Uterus (tissue), 4 donors: ENCODE results near the gene SLC22A23. TPM values are rescaled to one million over a fixed set of nuclear protein-coding genes. Genes with fewer than 3 reads are reported as not detected.

ENCODE experiments used
- DNase-seq, 2 donors: peaks; one replicate each; pipeline ENCODE4 v3.0.0-alpha.2; 2019 to 2020
- H3K27ac ChIP-seq, 2 donors: fragments of 200-600 bp; sonication (generic); 1 replicate in 1 of 2; 2 replicates in 1 of 2; pipeline ENCODE4 v1.5.1; 2016 to 2018
- H3K27me3 ChIP-seq, 2 donors: fragments of 200-600 bp; sonication (generic); one replicate each; pipeline ENCODE4 v1.5.1; 2018 to 2019; ENCODE audit warnings: control low read depth in 1 of 2
- H3K36me3 ChIP-seq, 2 donors: fragments of 200-600 bp; sonication (generic); one replicate each; pipeline ENCODE4 v1.5.1; 2019; ENCODE audit warnings: control low read depth in 1 of 2
- H3K4me1 ChIP-seq, 2 donors: fragments of 200-600 bp; sonication (generic); one replicate each; pipeline ENCODE4 v1.5.1; 2018 to 2019; ENCODE audit warnings: control low read depth in 1 of 2
- H3K4me3 ChIP-seq, 2 donors: fragments of 200-600 bp; sonication (generic); 1 replicate in 1 of 2; 2 replicates in 1 of 2; pipeline ENCODE4 v1.5.1; 2018 to 2019; ENCODE audit warnings: mild to moderate bottlenecking in 1 of 2
- H3K9me3 ChIP-seq, 2 donors: fragments of 200-600 bp; sonication (generic); one replicate each; pipeline ENCODE4 v1.5.1; 2019; ENCODE audit warnings: control low read depth in 1 of 2
- POLR2A ChIP-seq, 2 donors: fragments of 450-650 bp; IDR thresholded peaks; one replicate each; pipeline ENCODE4 v1.6.1; 2016; ENCODE audit warnings: antibody characterized with exemption in 2 of 2, mild to moderate bottlenecking in 1 of 2, moderate library complexity in 1 of 2
- intact Hi-C: fragments of 100-400 bp; cut with DNase I; formaldehyde crosslinking; loops from one replicate; pipeline ENCODE4 v1.15.1; 2023; ENCODE audit warnings: low total_unique reads
- total RNA-seq, 4 donors: library from RNA; depleted of rRNA in 3 of 4; stranded (reverse); fragments of >200 nt in 3 of 4; gene quantifications; one replicate each; pipeline versions ENCODE4 v1.1.0 to v1.2.4, GENCODE V29; 2014 to 2023
- TF ChIP-seq, protein P1 (sequence below), 4 experiments: fragments of 200-600 bp in 2 of 4; fragments of 450-650 bp in 2 of 4; sonication (generic) in 2 of 4; IDR thresholded peaks; one replicate each; pipeline ENCODE4 v1.5.1; 2016 to 2019; ENCODE audit warnings: antibody characterized with exemption in 4 of 4, mild to moderate bottlenecking in 2 of 4, moderate library complexity in 1 of 4
- donor health status: DM: yes; HTN: yes; CAD: no.

The SLC22A23 gene
- total RNA-seq, 4 donors from 2014 or later, result 5.4 to 27.6 (median 9.7) TPM

- no peaks in the 10 kb centered on the region for H3K27me3 ChIP-seq
- DNase-seq, result peak in 1 of 2 donors; percentile 3
- H3K4me1 ChIP-seq, result no peaks in the 10 kb centered on the region
- H3K9me3 ChIP-seq, result no peaks in the 10 kb centered on the region
- no peak overlapping the region for H3K27ac ChIP-seq
- no peaks in the 10 kb centered on the region for H3K36me3 ChIP-seq
- no peak overlapping the region for H3K4me3 ChIP-seq
- TF ChIP-seq POLR2A (IDR thresholded peaks at IDR 0.05), result no peak
- TF ChIP-seq, protein P1, sequence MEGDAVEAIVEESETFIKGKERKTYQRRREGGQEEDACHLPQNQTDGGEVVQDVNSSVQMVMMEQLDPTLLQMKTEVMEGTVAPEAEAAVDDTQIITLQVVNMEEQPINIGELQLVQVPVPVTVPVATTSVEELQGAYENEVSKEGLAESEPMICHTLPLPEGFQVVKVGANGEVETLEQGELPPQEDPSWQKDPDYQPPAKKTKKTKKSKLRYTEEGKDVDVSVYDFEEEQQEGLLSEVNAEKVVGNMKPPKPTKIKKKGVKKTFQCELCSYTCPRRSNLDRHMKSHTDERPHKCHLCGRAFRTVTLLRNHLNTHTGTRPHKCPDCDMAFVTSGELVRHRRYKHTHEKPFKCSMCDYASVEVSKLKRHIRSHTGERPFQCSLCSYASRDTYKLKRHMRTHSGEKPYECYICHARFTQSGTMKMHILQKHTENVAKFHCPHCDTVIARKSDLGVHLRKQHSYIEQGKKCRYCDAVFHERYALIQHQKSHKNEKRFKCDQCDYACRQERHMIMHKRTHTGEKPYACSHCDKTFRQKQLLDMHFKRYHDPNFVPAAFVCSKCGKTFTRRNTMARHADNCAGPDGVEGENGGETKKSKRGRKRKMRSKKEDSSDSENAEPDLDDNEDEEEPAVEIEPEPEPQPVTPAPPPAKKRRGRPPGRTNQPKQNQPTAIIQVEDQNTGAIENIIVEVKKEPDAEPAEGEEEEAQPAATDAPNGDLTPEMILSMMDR (IDR thresholded peaks at IDR 0.05), result no peak
- intact Hi-C loops, result no loop called here
These were observed 151.7 kb downstream of the SLC22A23 start for GRCh38 chr6:3305216-3305565.

DNA sequence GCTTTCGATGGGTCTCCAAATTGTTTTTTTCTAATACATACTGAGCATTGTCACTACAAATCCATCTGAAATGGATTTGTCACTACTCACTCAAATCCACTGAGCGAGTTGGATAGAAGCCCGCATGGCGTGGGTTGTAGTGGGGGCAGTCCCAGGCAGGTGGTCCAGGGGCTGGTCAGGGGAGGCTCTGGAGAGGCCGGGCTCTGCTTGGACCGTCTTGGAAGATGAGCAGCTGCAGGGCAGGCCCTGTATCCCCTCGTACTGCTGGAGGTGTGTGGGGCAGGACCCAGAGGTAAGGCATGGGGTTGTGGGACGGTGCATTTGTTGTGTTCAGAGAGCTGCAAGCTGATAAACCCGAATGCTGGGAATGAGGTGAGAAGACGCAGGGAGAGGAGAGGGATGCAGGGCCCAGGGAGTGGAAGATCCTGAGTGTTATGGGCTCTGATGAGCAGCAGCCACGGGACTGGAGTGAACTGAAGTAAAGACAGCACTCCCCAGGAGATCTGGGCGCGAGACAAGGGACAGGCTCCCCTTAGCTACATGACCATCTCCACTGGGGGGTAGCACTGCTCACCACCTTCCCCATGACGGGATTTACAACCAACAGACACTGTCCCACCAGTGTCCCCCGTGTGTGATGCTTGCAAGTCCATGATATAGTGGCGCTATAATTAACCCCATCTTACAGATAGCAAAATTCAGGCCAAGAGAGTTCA is 152.2 kb downstream of the SLC22A23 start:
- Histone ChIP-seq H3K9me3 (no peaks in the 10 kb centered on the region), H3K27me3 (no peaks in the 10 kb centered on the region), H3K4me3 (no peak overlapping the region), H3K4me1 (no peaks in the 10 kb centered on the region), H3K27ac (no peak overlapping the region), H3K36me3 (no peaks in the 10 kb centered on the region)
- peak in 1 of 2 donors; percentile 11 for DNase-seq
- TF ChIP-seq POLR2A (IDR thresholded peaks at IDR 0.05), result no peak
- TF ChIP-seq, protein P1 (IDR thresholded peaks at IDR 0.05), result no peak
- intact Hi-C loops, result no loop called here

DNA sequence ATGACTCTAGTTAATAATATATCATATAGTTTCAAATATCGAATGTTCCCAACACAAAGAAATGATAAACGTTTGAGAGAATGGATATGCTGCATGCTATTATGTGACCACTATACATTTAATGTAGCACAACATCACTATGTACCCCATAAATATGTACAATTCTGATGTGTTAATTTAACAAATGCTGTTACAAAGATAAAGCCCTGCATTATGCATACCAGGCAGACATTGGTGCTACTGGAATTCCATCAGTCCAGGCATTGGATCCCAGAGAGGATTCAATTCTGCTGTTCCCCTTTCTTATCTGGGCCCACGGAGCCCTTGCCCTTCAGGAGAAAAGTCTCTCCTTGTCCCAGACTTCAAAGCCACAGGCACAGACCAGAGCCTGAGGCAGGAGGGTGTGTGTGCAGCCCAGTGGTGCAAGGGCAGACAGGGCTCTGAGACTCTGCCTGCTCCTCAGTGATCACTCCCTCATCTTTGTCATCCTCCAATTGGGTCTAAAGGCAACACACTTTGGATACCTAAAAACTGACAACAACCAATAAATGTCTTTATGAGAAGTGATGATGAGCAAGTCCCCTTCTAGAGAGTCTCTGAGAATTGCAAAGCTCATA is 152.9 kb downstream of the SLC22A23 start:
- no peaks in the 10 kb centered on the region for H3K36me3 ChIP-seq
- H3K27ac ChIP-seq, result no peak overlapping the region
- H3K4me3 ChIP-seq, result no peak overlapping the region
- intact Hi-C loops, result no loop called here
- no peaks in the 10 kb centered on the region for H3K27me3 ChIP-seq
- TF ChIP-seq, protein P1 (IDR thresholded peaks at IDR 0.05), result no peak
- TF ChIP-seq POLR2A (IDR thresholded peaks at IDR 0.05), result no peak
- H3K9me3 ChIP-seq, result no peaks in the 10 kb centered on the region
- no peaks in the 10 kb centered on the region for H3K4me1 ChIP-seq
- DNase-seq, result peak in 1 of 2 donors; percentile 3

GRCh38 chr6:3301506-3301905 is 155.3 kb downstream of the SLC22A23 start:
- H3K9me3 ChIP-seq, result no peaks in the 10 kb centered on the region
- intact Hi-C loops, result no loop called here

DNA sequence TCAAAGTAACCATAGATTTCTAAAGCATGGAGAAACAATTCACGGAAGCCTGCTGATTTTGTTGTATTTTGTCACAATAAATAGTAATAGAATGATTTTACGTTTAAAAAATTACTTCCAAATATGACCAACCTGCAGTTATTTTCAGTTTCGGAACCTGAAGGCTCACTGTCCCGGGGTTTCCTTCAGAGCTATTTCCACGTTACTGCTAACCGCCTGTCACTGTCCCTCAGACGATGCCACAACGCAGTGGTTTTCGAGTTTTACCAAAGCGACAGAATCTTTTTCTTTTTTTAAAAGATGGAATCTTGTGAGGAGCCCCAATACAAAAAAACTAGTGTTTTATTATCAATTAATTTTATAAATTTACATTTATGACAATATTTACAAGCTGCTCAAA is 157.6 kb downstream of the SLC22A23 start:
- Histone ChIP-seq H3K9me3 (no peaks in the 10 kb centered on the region), H3K36me3 (no peaks in the 10 kb centered on the region), H3K4me3 (no peak overlapping the region), H3K27ac (no peak overlapping the region), H3K27me3 (no peaks in the 10 kb centered on the region), H3K4me1 (no peaks in the 10 kb centered on the region)
- DNase-seq, result no peak
- intact Hi-C loops, result no loop called here
- TF ChIP-seq, protein P1 (IDR thresholded peaks at IDR 0.05), result no peak
- TF ChIP-seq POLR2A (IDR thresholded peaks at IDR 0.05), result no peak

More at GRCh38 chr6:3301506-3301905, 155.3 kb downstream of the SLC22A23 start:
- no peaks in the 10 kb centered on the region for H3K27me3 ChIP-seq
- H3K4me3 ChIP-seq, result no peak overlapping the region
- TF ChIP-seq, protein P1 (IDR thresholded peaks at IDR 0.05), result no peak
- no peak for TF ChIP-seq POLR2A (IDR thresholded peaks at IDR 0.05)
- no peaks in the 10 kb centered on the region for H3K36me3 ChIP-seq
- no peak overlapping the region for H3K27ac ChIP-seq
- H3K4me1 ChIP-seq, result no peaks in the 10 kb centered on the region
- peak in 1 of 2 donors; percentile 4 for DNase-seq
